ENCODE measurements around the gene STRADB.
"Not testable (repeated sequence)": the region's sequence is repeated elsewhere in the genome, so short reads cannot be mapped to it uniquely, and the experiment has no call there.

STRADB gene

DNA sequence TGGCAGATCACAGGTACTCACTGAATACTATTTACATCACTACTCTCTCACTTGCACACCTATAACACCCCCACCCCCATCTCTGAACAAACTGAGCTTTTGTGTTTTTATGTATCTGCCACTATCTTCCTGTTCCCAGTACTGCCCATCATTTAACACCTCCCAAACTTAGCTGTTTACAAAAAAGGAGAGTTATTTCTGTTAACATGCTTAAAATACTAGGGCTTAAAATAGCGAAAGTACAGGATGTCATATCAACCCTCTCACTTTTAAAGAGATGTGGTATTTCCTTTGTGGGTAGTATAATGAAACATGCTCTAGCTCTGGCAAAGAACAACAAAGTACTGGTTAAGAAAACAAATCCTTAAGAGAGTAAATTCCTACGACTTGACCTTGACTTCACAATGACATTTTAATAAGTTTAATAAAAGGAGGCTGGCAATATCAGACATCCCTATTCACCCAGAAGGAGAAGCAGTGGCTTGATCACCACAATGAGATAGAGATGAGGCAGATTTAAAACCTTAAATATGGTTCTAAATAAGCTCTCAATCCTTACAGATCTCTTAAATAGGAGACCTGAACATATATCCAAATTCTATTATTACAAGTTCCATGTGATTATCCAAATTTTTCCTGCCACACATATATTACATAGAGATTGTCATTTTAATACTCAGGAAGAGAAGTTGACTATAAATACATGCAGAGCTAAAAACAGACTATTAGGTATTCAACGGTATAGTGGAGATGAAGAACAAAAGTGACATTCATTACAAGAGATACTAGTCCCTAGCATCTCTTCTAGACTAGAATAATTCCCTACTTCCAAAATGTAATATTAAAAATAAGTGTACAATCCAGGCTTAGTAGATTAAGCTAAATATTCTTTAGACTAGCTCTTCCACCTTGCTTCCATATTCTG lies 37.2 kb upstream of the STRADB start:
- H3K27ac ChIP-seq (ENCODE audit: low read length), result no peak overlapping the region
- no peak overlapping the region for H3K4me3 ChIP-seq (ENCODE audit: low read length)
- H3K9ac ChIP-seq (ENCODE audit: low read length), result no peak overlapping the region
- H3K36me3 ChIP-seq (ENCODE audit: control insufficient read depth, low read depth, low read length), result no peaks in the 10 kb centered on the region
- H3K27me3 ChIP-seq (ENCODE audit: control insufficient read depth, insufficient read depth, low read length), result no peaks in the 10 kb centered on the region
- H3K9me3 ChIP-seq (ENCODE audit: control insufficient read depth, low read depth, low read length), result no peaks in the 10 kb centered on the region
- H3K4me1 ChIP-seq (ENCODE audit: control insufficient read depth, low read depth, low read length), result peaks cover 9% of the 10 kb centered on the region

DNA sequence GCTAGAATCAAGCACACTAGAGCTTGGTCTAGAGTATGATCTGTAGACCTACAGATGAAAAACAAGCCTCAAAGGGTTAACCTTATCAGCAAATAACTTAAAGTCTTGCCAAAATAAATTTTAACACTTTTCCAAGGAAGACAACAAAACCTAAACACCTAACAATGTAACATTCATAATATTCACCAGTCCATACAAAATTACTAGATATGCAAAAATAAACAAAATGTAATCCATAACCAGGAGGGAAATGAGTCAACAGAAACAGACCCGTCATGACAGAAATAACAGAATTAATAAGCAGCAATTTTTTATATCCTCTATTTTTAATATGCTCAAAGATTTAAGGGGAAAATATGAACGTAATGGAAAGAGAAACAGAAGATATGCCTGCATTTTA lies 36.4 kb upstream of the STRADB start:
- Histone ChIP-seq H3K9me3 (ENCODE audit: control insufficient read depth, low read depth, low read length) (no peaks in the 10 kb centered on the region), H3K27me3 (ENCODE audit: control insufficient read depth, insufficient read depth, low read length) (no peaks in the 10 kb centered on the region), H3K9ac (ENCODE audit: low read length) (no peak overlapping the region), H3K4me3 (ENCODE audit: low read length) (no peak overlapping the region), H3K36me3 (ENCODE audit: control insufficient read depth, low read depth, low read length) (no peaks in the 10 kb centered on the region), H3K4me1 (ENCODE audit: control insufficient read depth, low read depth, low read length) (peaks cover 9% of the 10 kb centered on the region), H3K27ac (ENCODE audit: low read length) (no peak overlapping the region)

DNA sequence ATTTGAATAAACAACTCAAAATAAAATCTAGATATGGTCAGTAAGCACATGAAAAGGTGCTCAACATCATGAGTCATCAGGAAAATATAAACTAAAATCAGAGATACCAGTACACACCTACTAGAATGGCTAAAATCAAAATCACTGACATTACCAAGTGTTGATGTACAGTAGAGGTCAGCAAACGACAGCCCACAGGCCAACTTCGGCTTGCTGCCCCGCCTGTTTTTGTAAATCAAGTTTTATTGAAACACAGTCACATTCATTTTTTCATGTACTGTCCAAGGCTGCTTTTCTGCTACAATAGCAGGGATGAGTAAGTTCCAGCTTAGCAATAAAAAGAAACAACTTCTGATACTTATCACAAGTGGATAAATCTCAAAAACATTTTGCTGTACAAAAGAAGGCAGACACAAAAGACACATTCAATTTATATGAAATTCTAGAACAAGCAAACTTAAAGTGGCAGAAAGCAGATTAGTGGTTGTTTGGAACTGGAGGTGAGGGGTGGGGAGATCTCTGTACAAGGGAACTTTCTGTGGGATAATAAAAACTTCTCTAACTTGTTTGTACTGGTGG lies 32.4 kb upstream of the STRADB start:
- Histone ChIP-seq H3K9ac (ENCODE audit: low read length) (no peak overlapping the region), H3K27ac (ENCODE audit: low read length) (no peak overlapping the region), H3K36me3 (ENCODE audit: control insufficient read depth, low read depth, low read length) (no peaks in the 10 kb centered on the region), H3K27me3 (ENCODE audit: control insufficient read depth, insufficient read depth, low read length) (no peaks in the 10 kb centered on the region), H3K9me3 (ENCODE audit: control insufficient read depth, low read depth, low read length) (no peaks in the 10 kb centered on the region), H3K4me1 (ENCODE audit: control insufficient read depth, low read depth, low read length) (peaks cover under 1% of the 10 kb centered on the region), H3K4me3 (ENCODE audit: low read length) (no peak overlapping the region)

DNA sequence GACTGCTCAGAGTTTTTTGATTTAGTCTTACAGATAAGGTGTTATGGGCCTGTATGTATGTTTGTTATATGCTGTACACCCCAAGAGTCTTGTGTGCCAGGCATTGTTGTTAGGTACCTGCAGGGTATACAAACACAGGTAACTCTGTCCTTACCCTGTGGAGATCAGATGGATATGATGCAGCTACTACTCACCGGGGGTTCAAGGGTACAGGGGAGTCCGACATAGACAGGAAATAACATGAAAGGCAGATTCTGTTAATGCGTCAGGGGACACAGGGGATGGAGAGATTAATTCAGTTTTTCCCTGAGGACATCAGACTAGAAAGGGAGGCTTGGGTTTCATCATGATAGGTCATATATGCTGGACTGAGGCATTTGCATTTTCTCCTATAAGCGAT lies 31.6 kb upstream of the STRADB start:
- H3K4me1 ChIP-seq (ENCODE audit: control insufficient read depth, low read depth, low read length), result no peaks in the 10 kb centered on the region
- no peak overlapping the region for H3K4me3 ChIP-seq (ENCODE audit: low read length)

DNA sequence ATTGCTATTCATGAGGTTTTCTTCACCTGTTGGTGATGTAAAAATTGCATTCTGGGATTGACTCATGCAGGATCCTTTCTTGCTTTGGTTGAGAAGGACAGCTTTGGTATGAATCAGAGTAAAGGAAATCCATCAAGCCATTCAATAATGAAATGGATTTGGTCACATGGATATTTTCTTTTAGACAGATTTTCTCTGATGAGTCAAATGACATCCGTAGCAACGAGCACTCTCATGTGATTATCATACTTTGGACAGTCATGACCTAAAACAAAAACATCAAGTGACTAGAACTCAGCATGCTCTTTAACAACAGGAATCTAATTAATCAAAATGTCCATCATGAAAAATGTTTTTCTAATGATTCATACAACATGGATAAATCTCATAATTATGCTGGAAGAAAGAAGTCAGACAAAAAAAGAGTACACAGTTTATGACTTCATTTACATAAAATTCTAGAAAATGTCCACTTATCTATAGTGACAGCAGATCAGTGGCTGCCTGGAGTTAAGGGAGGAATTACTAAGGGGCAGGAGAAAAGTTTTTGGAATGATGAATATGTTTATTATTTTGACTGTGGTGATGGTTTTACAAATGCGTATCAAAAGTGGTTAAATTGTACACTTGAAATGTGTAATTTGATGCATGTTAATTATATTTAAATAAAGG lies 31.0 kb upstream of the STRADB start:
- Histone ChIP-seq H3K27ac (ENCODE audit: low read length) (no peak overlapping the region), H3K9me3 (ENCODE audit: control insufficient read depth, low read depth, low read length) (no peaks in the 10 kb centered on the region), H3K9ac (ENCODE audit: low read length) (no peak overlapping the region), H3K4me1 (ENCODE audit: control insufficient read depth, low read depth, low read length) (no peaks in the 10 kb centered on the region), H3K36me3 (ENCODE audit: control insufficient read depth, low read depth, low read length) (no peaks in the 10 kb centered on the region), H3K27me3 (ENCODE audit: control insufficient read depth, insufficient read depth, low read length) (no peaks in the 10 kb centered on the region), H3K4me3 (ENCODE audit: low read length) (no peak overlapping the region)

More for the DNA sequence above, 31.6 kb upstream of the STRADB start:
- no peak overlapping the region for H3K9ac ChIP-seq (ENCODE audit: low read length)
- H3K36me3 ChIP-seq (ENCODE audit: control insufficient read depth, low read depth, low read length), result no peaks in the 10 kb centered on the region
- H3K27ac ChIP-seq (ENCODE audit: low read length), result no peak overlapping the region
- H3K9me3 ChIP-seq (ENCODE audit: control insufficient read depth, low read depth, low read length), result no peaks in the 10 kb centered on the region
- H3K27me3 ChIP-seq (ENCODE audit: control insufficient read depth, insufficient read depth, low read length), result no peaks in the 10 kb centered on the region

DNA sequence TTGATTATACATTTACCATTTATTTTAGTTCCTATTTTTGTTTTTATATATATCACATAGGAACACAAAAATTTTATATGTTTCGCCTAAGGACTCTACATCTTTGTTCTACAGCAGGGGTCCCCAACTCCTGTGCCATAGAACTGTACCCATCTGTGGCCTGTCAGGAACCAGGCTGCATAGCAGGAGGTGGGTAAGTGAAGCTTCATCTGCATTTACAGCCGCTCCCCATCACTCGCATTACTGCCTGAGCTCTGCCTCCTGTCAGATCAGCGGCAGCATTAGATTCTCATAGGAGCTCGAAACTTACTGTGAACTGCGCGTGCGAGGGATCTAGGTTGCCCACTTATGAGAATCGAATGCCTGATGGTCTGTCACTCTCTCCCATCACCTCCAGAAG lies 25.6 kb upstream of the STRADB start:
- H3K36me3 ChIP-seq (ENCODE audit: control insufficient read depth, low read depth, low read length), result no peaks in the 10 kb centered on the region
- H3K4me3 ChIP-seq (ENCODE audit: low read length), result no peak overlapping the region
- H3K9me3 ChIP-seq (ENCODE audit: control insufficient read depth, low read depth, low read length), result no peaks in the 10 kb centered on the region
- H3K9ac ChIP-seq (ENCODE audit: low read length), result no peak overlapping the region
- no peak overlapping the region for H3K27ac ChIP-seq (ENCODE audit: low read length)
- no peaks in the 10 kb centered on the region for H3K4me1 ChIP-seq (ENCODE audit: control insufficient read depth, low read depth, low read length)
- H3K27me3 ChIP-seq (ENCODE audit: control insufficient read depth, insufficient read depth, low read length), result no peaks in the 10 kb centered on the region

DNA sequence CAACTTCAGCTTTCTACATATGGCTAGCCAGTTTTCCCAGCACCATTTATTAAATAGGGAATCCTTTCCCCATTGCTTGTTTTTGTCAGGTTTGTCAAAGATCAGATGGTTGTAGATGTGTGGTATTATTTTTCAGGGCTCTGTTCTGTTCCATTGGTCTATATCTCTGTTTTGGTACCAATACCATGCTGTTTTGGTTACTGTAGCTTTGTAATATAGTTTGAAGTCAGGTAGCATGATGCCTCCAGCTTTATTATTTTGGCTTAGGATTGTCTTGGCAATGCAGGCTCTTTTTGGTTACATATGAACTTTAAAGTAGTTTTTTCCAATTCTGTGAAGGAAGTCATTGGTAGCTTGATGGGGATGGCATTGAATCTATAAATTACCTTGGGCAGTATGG lies 23.2 kb upstream of the STRADB start:
- H3K4me1 ChIP-seq (ENCODE audit: control insufficient read depth, low read depth, low read length); H3K36me3 ChIP-seq (ENCODE audit: control insufficient read depth, low read depth, low read length); H3K27me3 ChIP-seq (ENCODE audit: control insufficient read depth, insufficient read depth, low read length); H3K27ac ChIP-seq (ENCODE audit: low read length); H3K4me3 ChIP-seq (ENCODE audit: low read length); H3K9ac ChIP-seq (ENCODE audit: low read length); H3K9me3 ChIP-seq (ENCODE audit: control insufficient read depth, low read depth, low read length): not testable (repeated sequence)

DNA sequence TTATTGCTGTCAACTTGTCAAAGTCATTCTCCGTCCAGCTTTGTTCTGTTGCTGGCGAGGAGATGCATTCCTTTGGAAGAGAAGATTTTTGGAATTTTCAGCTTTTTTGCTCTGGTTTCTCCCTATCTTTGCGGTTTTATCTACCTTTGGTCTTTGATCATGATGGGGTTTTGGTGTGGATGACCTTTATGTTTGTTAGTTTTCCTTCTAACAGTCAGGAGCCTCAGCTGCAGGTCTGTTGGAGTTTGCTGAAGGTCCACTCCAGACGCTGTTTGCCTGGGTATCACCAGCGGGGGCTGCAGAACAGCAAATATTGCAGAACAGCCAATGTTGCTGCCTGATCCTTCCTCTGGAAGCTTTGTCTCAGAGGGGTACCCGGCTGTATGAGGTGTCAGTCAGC lies 21.7 kb upstream of the STRADB start:
- H3K4me3 ChIP-seq (ENCODE audit: low read length); H3K4me1 ChIP-seq (ENCODE audit: control insufficient read depth, low read depth, low read length); H3K27ac ChIP-seq (ENCODE audit: low read length); H3K36me3 ChIP-seq (ENCODE audit: control insufficient read depth, low read depth, low read length); H3K27me3 ChIP-seq (ENCODE audit: control insufficient read depth, insufficient read depth, low read length); H3K9me3 ChIP-seq (ENCODE audit: control insufficient read depth, low read depth, low read length); H3K9ac ChIP-seq (ENCODE audit: low read length): not testable (repeated sequence)

DNA sequence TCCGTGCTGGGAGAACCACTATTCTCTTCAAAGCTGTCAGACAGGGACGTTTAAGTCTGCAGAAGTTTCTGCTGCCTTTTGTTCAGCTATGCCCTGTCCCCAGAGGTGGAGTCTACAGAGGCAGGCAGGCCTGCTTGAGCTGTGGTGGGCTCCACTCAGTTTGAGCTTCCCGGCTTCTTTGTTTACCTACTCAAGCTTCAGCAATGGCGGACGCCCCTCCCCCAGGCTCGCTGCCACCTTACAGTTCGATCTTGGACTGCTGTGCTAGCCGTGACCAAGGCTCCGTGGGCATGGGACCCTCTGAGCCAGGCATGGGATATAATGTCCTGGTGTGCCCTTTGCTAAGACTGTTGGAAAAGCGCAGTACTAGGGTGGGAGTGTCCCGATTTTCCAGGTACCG lies 21.2 kb upstream of the STRADB start:
- H3K4me3 ChIP-seq (ENCODE audit: low read length); H3K9ac ChIP-seq (ENCODE audit: low read length): not testable (repeated sequence)

DNA sequence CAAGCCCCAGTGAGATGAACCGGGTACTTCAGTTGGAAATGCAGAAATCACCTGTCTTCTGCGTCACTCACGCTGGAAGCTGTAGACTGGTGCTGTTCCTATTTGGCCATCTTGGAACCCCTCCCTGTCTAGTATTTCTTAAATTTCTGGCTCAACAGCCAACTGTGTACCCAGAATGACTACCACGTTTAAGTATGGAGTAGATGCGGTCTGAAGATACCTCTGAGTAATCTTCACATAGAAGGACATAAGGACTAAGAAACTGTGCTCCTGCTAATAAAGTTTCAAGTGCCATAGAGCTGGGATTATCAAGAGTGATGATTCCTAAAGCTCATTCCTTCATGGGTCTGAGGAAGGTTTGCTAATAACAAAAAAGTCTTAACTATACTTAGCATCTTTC lies 20.7 kb upstream of the STRADB start:
- Histone ChIP-seq H3K4me1 (ENCODE audit: control insufficient read depth, low read depth, low read length) (no peaks in the 10 kb centered on the region), H3K4me3 (ENCODE audit: low read length) (no peak overlapping the region), H3K27ac (ENCODE audit: low read length) (no peak overlapping the region), H3K36me3 (ENCODE audit: control insufficient read depth, low read depth, low read length) (no peaks in the 10 kb centered on the region), H3K27me3 (ENCODE audit: control insufficient read depth, insufficient read depth, low read length) (no peaks in the 10 kb centered on the region), H3K9me3 (ENCODE audit: control insufficient read depth, low read depth, low read length) (no peaks in the 10 kb centered on the region), H3K9ac (ENCODE audit: low read length) (no peak overlapping the region)

More for the DNA sequence above, 21.2 kb upstream of the STRADB start:
- H3K9me3 ChIP-seq (ENCODE audit: control insufficient read depth, low read depth, low read length); H3K27me3 ChIP-seq (ENCODE audit: control insufficient read depth, insufficient read depth, low read length); H3K4me1 ChIP-seq (ENCODE audit: control insufficient read depth, low read depth, low read length); H3K36me3 ChIP-seq (ENCODE audit: control insufficient read depth, low read depth, low read length); H3K27ac ChIP-seq (ENCODE audit: low read length): not testable (repeated sequence)

DNA sequence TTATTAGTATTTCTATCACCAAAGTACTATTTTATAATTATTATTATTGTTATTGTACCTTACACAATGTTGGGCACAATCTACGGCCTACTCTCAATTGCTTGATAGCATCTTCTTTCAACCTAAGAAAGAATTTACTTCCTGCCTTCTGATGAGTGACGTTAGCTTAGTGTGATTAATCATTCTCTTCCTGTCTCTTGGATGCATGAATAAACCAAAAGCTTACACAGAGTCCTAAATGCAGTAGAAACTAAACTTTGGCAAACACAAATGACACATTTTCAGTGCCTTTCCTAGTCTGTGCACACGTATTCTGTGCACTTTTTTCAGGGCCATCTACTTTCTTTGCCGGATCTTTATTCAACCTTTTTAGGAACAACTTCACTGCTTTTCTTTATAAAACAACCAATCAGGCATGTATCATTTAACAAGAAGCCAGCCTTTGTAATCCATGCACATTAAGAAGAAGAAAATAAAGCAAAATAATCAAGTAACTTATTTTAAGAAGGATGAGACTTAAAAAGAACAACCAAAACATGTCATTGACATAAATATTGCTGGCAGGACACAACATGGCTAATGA lies 19.4 kb upstream of the STRADB start:
- no peaks in the 10 kb centered on the region for H3K36me3 ChIP-seq (ENCODE audit: control insufficient read depth, low read depth, low read length)
- H3K27ac ChIP-seq (ENCODE audit: low read length), result no peak overlapping the region
- no peaks in the 10 kb centered on the region for H3K4me1 ChIP-seq (ENCODE audit: control insufficient read depth, low read depth, low read length)
- H3K9ac ChIP-seq (ENCODE audit: low read length), result no peak overlapping the region
- H3K27me3 ChIP-seq (ENCODE audit: control insufficient read depth, insufficient read depth, low read length), result no peaks in the 10 kb centered on the region
- no peak overlapping the region for H3K4me3 ChIP-seq (ENCODE audit: low read length)
- no peaks in the 10 kb centered on the region for H3K9me3 ChIP-seq (ENCODE audit: control insufficient read depth, low read depth, low read length)
